Stimulated activated naive CD8-positive, alpha-beta T cell treated with anti-CD3 and anti-CD28 coated beads, Interleukin-15, Interleukin-2, amounts not matched to agents 100 ng/mL and 50 ng/mL, for 24 hours (primary cell): ENCODE measurements around the gene CRY1.

Experiments
- H3K27ac Mint-ChIP-seq: one replicate; pipeline ENCODE4 v1.8.0; 2021; ENCODE audit warnings: mild to moderate bottlenecking, mixed read lengths
- H3K27me3 Mint-ChIP-seq: one replicate; pipeline ENCODE4 v1.8.0; 2021; ENCODE audit warnings: mixed read lengths
- H3K36me3 Mint-ChIP-seq: one replicate; pipeline ENCODE4 v1.8.0; 2021; ENCODE audit warnings: low read depth, mixed read lengths
- H3K4me1 Mint-ChIP-seq: one replicate; pipeline ENCODE4 v1.8.0; 2021; ENCODE audit warnings: low read depth, mixed read lengths
- H3K4me3 Mint-ChIP-seq: one replicate; pipeline ENCODE4 v1.8.0; 2021; ENCODE audit warnings: mild to moderate bottlenecking, mixed read lengths
- H3K9me3 Mint-ChIP-seq: one replicate; pipeline ENCODE4 v1.8.0; 2021; ENCODE audit warnings: mixed read lengths

The CRY1 gene

GRCh38 chr12:107093417-107094182 lies at the start of gene CRY1:
TSS of gene CRY1 (minus strand) at chr12:107093549. CDS start at chr12:107092961, 588 bp downstream.
- peaks cover 5% of the 10 kb centered on the region for H3K27me3 Mint-ChIP-seq
- H3K4me1 Mint-ChIP-seq: peaks cover 10% of the 10 kb centered on the region

GRCh38 chr12:107139787-107140186 lies 46.4 kb upstream of the CRY1 start:
- no peak overlapping the region for H3K27ac Mint-ChIP-seq
- H3K9me3 Mint-ChIP-seq: no peaks in the 10 kb centered on the region
- no peaks in the 10 kb centered on the region for H3K4me1 Mint-ChIP-seq
- no peaks in the 10 kb centered on the region for H3K36me3 Mint-ChIP-seq
- H3K4me3 Mint-ChIP-seq: no peak overlapping the region
- no peaks in the 10 kb centered on the region for H3K27me3 Mint-ChIP-seq

More at GRCh38 chr12:107093417-107094182, at the start of gene CRY1:
- Mint-ChIP-seq H3K4me3 (no peak within 1 kb of the TSS), H3K36me3 (no peaks in the 10 kb centered on the region), H3K9me3 (no peaks in the 10 kb centered on the region), H3K27ac (no peak within 1 kb of the TSS)

- H3K36me3 Mint-ChIP-seq: no peaks in the 10 kb centered on the region
- H3K27me3 Mint-ChIP-seq: no peaks in the 10 kb centered on the region
- no peak overlapping the region for H3K4me3 Mint-ChIP-seq
- H3K27ac Mint-ChIP-seq: no peak overlapping the region
- no peaks in the 10 kb centered on the region for H3K9me3 Mint-ChIP-seq
- no peaks in the 10 kb centered on the region for H3K4me1 Mint-ChIP-seq
Observed at GRCh38 chr12:107138990-107139389, 45.6 kb upstream of the CRY1 start.

- Mint-ChIP-seq H3K27ac (no peak overlapping the region), H3K9me3 (no peaks in the 10 kb centered on the region), H3K27me3 (no peaks in the 10 kb centered on the region), H3K36me3 (no peaks in the 10 kb centered on the region), H3K4me3 (no peak overlapping the region), H3K4me1 (no peaks in the 10 kb centered on the region)
Observed at GRCh38 chr12:107135177-107135576, 41.8 kb upstream of the CRY1 start.

- H3K27me3 Mint-ChIP-seq: no peaks in the 10 kb centered on the region
- no peaks in the 10 kb centered on the region for H3K36me3 Mint-ChIP-seq
- no peaks in the 10 kb centered on the region for H3K9me3 Mint-ChIP-seq
- no peaks in the 10 kb centered on the region for H3K4me1 Mint-ChIP-seq
- no peak overlapping the region for H3K4me3 Mint-ChIP-seq
- no peak overlapping the region for H3K27ac Mint-ChIP-seq
Observed at GRCh38 chr12:107134558-107134957, 41.2 kb upstream of the CRY1 start.

GRCh38 chr12:107133462-107133861 lies 40.1 kb upstream of the CRY1 start:
- Mint-ChIP-seq H3K27me3 (no peaks in the 10 kb centered on the region), H3K36me3 (no peaks in the 10 kb centered on the region), H3K4me3 (no peak overlapping the region), H3K4me1 (no peaks in the 10 kb centered on the region), H3K27ac (no peak overlapping the region), H3K9me3 (no peaks in the 10 kb centered on the region)

- Mint-ChIP-seq H3K27ac (no peak overlapping the region), H3K9me3 (no peaks in the 10 kb centered on the region), H3K4me3 (no peak overlapping the region), H3K36me3 (no peaks in the 10 kb centered on the region), H3K4me1 (no peaks in the 10 kb centered on the region), H3K27me3 (no peaks in the 10 kb centered on the region)
Observed at GRCh38 chr12:107131832-107132616, 38.7 kb upstream of the CRY1 start.

GRCh38 chr12:107130830-107131611 lies 37.7 kb upstream of the CRY1 start:
- Mint-ChIP-seq H3K4me1 (no peaks in the 10 kb centered on the region), H3K36me3 (no peaks in the 10 kb centered on the region), H3K4me3 (no peak overlapping the region), H3K9me3 (no peaks in the 10 kb centered on the region), H3K27me3 (no peaks in the 10 kb centered on the region), H3K27ac (no peak overlapping the region)

GRCh38 chr12:107129315-107129930 lies 36.1 kb upstream of the CRY1 start:
- H3K9me3 Mint-ChIP-seq: no peaks in the 10 kb centered on the region
- H3K27ac Mint-ChIP-seq: no peak overlapping the region
- H3K36me3 Mint-ChIP-seq: no peaks in the 10 kb centered on the region
- H3K4me3 Mint-ChIP-seq: no peak overlapping the region
- H3K4me1 Mint-ChIP-seq: no peaks in the 10 kb centered on the region
- no peaks in the 10 kb centered on the region for H3K27me3 Mint-ChIP-seq

- Mint-ChIP-seq H3K9me3 (no peaks in the 10 kb centered on the region), H3K27ac (no peak overlapping the region), H3K4me3 (no peak overlapping the region), H3K36me3 (no peaks in the 10 kb centered on the region), H3K27me3 (peaks cover 6% of the 10 kb centered on the region), H3K4me1 (no peaks in the 10 kb centered on the region)
Observed at GRCh38 chr12:107127482-107128430, 34.4 kb upstream of the CRY1 start.

GRCh38 chr12:107126796-107127481 lies 33.6 kb upstream of the CRY1 start:
- no peak overlapping the region for H3K27ac Mint-ChIP-seq
- H3K27me3 Mint-ChIP-seq: peaks cover 14% of the 10 kb centered on the region
- no peaks in the 10 kb centered on the region for H3K9me3 Mint-ChIP-seq
- H3K4me1 Mint-ChIP-seq: no peaks in the 10 kb centered on the region
- no peak overlapping the region for H3K4me3 Mint-ChIP-seq
- no peaks in the 10 kb centered on the region for H3K36me3 Mint-ChIP-seq

GRCh38 chr12:107125833-107126232 lies 32.5 kb upstream of the CRY1 start:
- Mint-ChIP-seq H3K27ac (no peak overlapping the region), H3K4me1 (no peaks in the 10 kb centered on the region), H3K4me3 (no peak overlapping the region), H3K36me3 (no peaks in the 10 kb centered on the region), H3K27me3 (peaks cover 20% of the 10 kb centered on the region), H3K9me3 (no peaks in the 10 kb centered on the region)

- H3K4me1 Mint-ChIP-seq: no peaks in the 10 kb centered on the region
- H3K36me3 Mint-ChIP-seq: no peaks in the 10 kb centered on the region
- no peaks in the 10 kb centered on the region for H3K9me3 Mint-ChIP-seq
- H3K27me3 Mint-ChIP-seq: peaks cover 24% of the 10 kb centered on the region
- H3K4me3 Mint-ChIP-seq: no peak overlapping the region
- no peak overlapping the region for H3K27ac Mint-ChIP-seq
Observed at GRCh38 chr12:107122452-107122958, 29.2 kb upstream of the CRY1 start.
